ENCODE results near the gene SEPTIN10.

SEPTIN10 gene

DNA sequence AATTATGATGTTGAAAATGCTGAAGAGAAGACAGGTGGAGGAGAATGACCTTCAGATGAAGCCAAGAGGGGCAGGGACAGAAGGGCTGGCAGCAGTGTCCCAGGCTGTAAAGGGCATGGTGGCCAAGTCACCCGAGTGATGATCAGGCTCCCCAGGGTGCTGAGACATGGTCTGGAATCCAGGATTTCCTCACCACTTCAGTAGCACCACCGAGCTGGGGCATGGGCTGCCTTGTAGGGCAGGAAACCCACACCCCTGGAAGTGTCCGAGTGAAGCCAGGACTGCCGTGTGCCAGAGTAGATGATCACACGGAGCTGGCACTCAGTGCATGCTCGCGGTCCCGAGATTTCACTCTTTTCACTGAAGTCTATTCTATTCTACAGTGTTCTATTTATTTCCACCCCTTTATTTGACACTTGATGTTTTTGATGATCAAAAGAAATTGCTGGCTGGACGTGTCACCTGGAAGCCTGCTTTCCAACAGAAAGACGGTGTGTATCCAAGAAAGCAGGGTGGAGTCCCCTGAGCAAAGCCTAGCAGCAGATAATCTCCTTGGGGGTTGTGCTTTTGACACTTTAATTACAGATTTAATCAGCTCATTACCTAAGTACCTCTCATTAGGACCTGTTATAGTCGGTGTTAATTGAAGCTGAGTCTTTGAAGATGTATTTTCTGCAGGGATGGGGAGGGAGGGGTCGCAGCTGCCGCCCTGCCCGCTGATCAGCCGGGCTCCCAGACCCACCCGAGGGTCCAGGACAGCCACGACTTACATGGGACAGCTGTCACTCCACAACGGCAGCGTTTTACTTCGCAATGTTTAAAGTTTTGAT lies 92.3 kb downstream of the SEPTIN10 start:
- no peak for DNase-seq

DNA sequence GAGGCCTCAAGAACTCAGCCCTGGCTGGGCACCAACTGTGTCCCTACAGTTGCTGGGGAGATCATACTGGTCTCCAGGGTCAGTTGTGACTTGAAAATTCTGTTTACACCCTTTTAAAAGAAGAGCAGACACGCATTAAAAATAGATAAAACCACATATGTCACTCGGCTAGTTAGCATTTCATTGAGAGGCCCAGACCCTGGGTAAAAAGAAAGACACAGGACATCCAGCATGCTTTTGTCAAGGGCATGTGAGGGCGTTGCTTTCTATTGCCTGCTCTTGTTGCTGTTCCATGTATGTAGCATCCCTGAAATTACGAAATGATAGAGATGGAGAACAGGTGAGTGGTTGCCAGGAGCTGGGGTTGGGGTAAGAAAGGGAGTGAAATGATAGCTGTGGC lies 94.3 kb downstream of the SEPTIN10 start:
- DNase-seq = no peak

DNA sequence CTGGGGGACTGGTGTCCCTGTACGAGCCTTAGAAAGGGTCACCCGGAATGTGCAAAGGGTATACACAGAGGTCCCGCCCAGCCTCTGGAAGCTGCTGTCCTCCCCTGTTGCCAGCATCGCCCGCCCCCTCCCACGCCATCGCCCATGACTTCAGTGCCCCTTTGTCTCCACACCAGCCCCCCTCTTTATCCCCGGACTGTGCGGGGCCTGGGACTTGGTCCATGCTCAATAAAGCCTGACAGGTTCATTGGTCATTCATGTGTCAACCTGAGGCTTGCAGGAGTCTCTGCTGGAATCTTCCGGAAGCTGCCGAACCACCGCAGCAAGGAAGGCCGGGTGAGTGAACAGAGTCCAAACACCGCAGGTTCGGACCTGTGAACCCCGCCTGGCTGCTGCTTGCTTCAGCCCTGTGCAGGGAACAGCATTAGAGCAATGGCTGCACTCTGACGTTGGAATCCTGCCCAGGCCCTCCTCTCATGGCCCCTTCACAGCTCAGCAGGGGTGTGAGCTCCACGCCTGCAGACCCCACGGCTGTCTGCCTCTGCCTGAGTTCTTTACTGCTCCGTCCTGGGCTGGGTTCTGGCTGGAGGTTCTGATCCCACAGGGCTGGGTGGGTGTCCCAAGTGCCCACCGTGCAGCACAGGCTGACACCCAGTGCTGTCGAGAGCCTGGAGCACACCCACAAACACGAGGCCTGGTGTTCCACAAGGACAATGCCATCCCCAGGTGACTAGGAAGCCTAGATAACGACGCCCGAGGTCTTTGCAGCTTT lies 96.5 kb downstream of the SEPTIN10 start:
- DNase-seq = no peak

DNA sequence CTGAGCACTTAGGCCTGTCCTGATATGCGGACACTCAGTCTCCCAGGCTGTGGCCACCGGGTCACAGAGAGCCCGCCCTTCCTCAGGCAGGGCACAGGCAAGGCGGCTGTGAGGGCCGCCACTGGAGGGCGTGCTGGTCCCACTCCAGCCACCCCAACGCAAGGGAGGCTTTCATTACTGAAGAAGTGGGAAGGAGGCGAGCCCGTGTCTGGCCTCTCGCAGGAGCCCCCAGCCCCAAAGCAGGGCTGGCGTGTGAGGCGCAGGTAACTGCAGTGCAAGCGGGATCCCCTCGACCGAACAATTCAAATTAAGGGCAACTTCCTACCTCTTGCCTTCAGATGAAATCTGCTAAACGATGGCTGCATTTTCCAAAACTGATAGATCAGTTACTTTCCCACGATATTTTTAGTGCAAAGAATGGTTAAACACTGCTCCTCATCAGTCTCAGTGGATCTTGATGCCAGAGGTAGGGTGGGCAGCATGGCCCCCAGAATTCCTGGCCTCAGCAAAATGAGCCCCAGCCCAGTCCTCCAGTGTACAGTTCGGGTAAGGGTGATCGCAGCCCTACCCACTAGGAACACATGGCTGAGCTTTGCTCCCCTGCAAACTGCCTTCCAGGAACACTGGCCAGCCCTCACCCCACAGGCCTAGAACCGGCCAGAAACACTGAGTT lies 97.2 kb downstream of the SEPTIN10 start:
- peak; percentile 47 for DNase-seq

DNA sequence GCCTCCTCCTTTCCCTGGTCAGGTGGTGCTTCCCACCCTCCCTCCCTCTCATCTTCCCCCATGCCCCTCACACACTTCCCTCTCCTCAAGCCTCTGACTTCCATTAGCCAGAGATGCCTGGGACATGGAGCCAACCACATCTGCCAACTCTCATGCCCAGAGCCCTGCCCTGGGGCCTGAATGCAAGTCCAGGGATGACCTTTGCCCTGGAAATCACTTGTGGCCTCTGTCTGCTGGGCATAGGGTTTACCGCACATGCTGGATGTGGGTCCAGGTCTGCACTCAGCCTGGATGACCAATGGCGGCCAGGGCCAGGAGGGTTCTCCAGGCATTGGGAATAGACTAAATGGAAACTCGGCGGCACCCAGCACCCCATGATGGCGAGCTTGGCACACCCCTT lies 98.9 kb downstream of the SEPTIN10 start:
- DNase-seq = no peak

DNA sequence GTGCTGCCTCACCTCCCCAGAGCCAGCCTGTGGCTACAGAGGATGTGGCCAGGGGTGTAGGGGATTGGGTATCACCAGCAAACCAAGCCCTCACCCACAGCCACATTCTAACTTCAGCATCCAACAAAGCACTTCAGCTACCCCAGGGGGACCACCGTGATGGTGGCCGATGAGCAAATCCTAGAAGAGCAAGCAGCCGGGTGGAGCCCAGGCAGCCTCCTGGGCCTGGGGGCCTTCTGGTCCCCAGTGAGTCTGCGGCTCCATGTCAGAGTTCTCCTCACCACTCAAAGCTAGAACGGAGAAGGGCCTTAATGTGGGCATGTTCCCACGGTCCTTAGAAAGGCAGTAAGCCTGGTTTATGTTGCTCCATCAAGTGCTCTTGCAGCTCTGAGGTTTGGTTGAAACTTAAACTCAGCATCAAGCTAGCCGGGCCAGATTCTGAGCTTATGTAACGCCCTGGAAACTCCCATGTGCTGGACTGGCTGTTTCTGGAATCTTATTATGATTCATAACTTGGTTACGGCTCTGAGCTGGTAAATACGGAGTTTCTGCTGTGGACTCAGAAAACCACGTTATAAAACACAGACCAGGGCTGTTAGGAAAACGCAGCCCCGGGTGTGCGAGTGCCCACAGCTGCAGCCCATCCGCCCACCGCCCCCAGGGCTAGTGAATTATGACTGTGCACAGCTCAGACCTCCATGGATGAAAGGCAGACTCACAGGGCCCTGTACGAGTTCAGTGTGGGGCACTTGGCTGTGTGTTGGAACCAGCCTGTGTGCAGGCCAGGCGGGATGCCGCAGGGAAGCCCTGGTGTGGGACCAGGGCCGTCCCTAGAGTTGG lies 99.8 kb downstream of the SEPTIN10 start:
- DNase-seq = peak; percentile 54

DNA sequence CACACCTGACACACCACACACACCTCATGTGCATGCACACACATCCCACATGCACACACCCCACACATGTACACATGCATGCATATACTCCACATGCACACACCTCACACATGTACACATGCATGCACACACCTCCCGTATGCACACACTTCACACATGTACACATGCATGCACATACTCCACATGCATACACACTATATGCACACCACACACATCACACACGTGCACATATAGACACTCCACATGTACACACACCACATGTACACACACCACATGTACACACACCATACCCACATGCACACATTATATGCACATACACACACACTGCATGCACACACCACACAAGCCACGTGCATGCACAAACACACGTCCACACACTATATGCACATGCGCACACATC lies 100.5 kb downstream of the SEPTIN10 start:
- no peak for DNase-seq

DNA sequence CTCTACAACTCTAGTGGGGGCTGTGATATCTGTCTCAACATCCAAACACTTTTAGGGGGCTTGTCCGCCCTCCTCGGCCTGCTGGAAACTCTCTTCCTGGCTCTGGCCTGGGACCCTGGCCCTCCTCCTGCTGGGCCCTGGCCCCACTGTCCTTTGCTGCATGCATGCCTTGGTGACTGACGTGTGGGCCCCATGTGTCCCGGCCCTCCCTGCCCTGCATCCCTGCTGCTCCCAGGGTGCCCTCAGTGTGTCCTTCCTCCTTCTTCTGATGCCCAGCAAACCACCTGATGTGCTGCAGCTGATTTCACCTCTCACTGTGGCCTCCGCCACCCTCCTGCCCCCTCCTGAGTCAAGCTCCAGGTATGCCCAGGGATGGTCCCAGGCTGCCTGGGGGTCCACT lies 101.7 kb downstream of the SEPTIN10 start:
- DNase-seq = no peak

DNA sequence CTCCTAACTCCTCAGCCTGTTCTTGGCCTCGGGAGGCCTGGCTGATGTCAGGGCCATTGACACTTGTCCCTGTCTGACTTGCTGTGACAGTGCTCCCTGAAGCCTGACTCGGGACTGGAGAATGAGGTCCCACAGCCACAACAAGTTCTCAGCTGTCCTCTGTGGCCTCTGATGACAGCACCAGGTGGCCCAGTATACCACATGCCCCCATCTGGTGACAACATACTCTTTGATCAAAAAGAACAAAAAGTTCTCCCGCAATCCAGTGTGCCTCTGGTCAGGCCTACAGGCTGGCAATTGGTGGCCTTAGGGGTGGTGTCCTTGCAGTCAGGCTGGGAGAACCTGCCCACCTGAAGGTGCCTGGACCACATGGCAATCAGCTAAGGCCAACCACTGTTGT lies 102.6 kb downstream of the SEPTIN10 start:
- DNase-seq = no peak

DNA sequence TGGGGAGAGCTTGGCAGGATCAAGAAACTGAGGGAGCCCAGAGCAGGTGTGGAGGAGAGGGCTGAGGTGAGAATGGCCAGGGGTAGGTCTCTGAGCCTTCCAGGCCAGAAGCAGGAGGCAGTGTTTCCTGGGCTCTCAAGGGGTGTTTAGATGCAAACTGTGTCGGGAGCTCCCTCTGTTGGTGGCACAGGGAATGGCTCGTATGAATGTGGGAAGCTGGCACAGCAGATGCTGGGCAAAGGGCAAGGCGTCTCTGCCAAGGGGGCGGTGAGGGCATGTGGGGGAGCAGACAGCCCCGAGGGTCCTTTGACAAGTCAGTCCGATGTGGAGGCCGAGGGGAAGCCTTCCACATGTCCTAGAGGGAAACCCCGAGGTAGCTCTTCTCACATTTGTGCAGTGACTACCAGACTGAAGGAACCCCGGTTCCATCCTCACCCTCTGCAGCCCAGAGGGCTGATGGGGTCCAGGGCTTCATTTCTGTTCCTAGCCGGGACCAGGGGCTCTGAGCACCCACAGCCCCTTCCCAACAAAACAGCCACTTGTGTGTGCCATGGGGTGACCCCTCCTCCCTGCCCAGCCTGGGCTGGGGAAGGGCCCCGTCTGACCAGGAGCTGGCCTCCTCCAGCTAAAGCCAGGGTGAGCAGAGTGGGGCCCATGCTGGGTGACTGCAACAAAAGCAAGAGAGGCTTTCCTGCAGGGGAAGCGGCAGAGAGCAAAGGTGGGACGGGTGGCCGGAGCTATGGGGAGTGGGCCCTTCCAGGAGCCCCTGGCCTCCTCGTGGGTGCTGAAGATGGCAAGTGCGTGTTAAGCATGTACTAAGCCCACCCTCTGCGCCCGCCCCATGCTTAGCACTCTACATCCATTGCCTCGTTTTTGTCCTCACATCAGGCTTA lies 103.4 kb downstream of the SEPTIN10 start:
- DNase-seq = peak; percentile 86

DNA sequence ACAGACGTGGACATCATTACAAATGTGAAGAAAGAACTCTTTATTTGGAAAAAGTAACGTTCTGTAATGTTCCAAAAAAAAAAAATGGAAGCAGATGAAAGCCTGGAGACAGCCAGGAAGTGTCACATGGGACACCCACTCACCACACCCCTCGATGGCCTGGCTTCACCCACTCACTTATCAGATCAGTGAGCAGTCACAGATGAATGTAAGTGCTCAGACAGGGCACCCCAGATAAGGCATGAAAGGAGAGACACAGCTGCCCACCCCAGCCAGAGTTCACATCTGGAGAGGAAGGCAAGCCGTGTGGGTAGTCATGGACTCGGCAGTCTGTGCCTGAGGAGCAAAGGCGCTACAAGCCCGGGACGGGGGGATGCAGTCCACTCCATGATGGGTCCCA lies 105.2 kb downstream of the SEPTIN10 start:
- DNase-seq = no peak

DNA sequence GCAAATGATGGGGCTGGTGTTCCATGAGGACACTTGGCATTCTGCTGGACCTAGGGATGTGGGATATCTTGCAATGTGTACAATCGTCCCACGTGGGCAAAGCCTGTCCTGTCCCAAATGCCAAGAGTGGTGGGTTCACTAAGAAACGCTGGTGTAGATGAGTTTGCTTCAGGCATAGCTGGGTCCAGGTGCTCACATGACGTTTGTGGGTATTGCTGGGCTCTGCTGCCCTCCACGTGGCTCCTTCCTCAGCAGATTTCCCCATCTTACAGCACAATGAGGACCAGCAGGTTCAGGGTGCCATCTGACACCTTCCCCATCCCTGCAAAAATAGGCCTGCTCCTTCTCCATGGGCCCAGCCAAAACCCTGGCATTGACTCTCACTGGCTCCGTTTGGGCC lies 105.9 kb downstream of the SEPTIN10 start:
- no peak for DNase-seq

DNA sequence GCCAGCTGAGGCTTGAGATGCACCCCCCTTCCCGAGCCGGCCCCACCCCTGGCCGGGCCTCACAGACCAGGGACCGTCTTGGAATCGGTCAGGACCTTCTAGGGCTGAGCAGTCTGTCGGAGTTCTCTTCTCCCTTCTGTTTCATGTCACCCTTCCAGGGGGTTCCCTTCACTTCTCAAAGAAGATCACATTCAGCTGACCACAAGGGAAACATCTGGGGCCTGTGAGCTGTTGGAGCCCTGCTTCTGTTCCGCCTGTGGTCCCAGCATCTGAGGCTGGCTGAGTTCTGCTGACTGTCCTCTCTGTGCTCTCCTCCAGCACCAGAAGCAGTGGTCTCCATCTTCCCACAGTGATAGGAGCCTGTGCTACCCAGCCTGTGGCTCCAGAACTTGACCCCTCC lies 106.5 kb downstream of the SEPTIN10 start:
- no peak for DNase-seq

DNA sequence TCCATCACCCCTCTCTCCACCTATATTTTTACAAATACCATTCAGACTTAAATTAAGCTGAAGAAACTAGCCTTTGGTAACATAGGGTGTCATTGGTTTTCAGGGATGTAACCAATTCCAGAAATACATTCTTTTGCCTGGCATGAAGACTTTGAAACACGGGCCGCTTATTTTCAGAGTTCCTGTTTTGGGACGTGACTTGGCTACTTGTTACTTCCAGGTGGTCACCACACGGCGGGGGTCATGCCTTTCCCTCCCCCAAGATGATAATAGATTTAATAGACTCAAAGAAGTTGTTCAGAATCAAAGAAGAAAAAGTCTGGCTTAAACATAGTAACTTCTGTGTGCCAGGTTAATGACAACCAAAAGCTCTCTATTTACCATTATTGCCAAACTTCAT lies 110.6 kb downstream of the SEPTIN10 start:
- no peak for DNase-seq

DNA sequence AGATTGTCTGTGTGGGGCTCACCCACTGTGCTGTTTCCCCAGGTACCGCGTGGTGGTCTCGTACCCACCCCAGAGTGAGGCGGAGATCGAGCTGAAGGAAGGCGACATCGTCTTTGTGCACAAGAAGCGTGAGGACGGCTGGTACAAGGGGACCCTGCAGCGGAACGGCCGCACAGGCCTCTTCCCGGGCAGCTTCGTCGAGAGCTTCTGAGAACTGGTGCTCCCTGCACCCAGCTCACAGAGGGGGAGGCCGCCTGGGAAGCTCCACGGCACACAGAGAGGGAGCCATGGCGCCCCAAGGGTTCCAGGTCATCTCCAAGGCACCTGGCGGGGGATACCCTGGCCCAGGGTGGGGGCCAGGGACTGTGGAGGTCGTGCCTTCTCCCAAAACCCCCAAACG lies 112.3 kb downstream of the SEPTIN10 start:
- no peak for DNase-seq

DNA sequence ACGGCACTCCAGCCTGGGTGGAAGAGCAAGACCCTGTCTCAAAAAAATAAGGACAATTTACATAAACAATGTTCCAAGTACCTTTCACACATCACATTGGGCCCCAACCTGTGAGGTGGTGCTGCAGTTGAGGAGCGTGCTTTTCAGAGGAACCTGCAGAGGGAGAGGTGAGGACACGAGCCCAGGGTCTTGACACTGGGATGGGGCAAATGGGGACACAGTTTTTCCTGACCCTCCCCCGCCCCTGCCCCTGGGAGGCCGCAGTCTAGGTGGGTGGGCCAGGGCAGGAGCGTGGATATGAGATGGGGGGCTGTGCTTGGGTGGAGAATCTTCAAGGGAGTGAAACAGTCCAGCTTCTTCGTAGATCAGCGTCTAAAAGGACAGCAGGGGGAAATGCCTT lies 112.9 kb downstream of the SEPTIN10 start:
- no peak for DNase-seq

DNA sequence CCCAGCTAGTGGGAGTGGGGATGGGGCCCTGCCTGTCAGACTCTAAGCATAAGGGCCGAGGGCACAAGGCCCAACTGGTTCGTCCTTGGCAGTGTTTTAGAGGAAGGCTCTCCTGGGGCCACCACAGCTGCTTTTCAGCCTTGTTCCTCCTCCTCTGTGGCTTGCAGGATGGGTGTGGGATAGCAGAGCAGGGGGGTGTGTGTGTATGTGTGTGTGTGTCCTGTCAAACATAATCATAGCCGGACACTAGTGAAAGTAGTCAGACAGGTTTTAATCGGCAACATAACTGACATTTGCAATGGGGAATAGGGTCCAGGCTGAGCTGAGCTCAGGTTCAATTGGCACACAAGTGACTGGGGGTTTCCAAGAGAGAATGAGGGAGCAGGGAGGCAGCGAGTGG lies 114.2 kb downstream of the SEPTIN10 start:
- no peak for DNase-seq

DNA sequence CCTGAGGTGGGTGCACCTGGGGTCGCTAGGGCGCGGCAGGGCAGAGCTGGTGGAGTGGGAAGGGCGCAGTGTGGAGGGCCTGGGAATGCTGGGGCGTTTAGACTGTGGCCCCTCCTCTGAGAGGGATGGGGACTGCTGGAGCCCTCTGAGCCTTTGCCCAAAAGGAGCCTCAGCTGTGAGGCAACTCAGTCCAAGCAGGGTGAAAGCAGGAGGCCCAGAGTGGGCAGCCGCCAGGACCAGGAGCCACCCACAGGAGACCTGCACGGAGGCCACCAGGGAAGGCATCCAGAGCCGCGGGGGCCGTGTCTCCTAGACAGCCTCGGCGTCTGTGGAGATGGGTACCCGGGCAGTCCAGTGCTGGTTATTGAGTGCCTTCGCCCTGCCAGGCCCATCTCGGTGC lies 114.9 kb downstream of the SEPTIN10 start:
- DNase-seq = no peak

DNA sequence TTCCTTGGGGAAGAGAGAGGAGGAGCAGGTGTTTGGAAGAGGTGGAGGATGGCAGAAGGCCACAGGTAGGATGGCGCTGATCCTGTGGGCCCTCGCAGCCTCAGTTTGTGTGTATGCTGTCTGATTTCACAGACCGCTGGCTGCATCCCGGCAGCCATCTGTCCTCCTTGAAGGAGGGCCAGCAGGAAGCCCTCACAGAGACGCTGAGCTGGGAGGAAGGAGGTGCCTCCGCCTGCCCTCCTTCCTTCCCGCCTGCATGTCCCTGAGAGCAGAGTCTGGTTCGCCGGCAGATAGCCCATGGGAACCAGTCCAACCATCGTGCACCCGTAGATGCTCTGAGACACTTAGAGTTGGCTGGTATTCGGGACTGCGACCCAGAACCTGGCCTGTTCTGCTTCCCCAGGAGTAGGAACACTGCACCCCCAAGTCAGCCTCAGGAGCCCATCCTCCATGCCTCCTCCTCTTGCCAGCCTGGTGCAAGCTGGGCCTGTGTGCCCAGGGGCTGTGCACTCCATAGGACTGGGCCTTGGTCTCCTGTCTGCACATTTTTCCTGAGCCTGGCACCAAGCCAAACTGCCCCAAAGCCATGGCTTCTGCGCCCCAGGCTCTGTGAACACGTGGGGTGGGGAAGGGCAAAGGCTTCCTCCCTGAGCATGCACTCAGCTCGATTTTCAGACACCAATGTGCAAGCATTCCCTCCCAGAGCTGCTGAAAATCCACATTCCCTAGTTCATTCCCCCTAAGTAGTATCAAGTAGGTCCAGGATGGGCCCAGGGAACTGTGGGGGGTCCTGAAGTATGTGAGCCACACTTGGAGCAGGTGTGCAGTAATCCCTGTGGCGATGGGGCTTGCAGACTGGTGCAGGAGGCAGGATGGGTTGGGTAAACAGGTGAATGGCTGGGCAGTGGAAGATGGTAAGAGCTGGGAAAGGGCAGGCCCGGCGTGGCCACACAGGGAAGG lies 115.6 kb downstream of the SEPTIN10 start:
- DNase-seq = no peak

DNA sequence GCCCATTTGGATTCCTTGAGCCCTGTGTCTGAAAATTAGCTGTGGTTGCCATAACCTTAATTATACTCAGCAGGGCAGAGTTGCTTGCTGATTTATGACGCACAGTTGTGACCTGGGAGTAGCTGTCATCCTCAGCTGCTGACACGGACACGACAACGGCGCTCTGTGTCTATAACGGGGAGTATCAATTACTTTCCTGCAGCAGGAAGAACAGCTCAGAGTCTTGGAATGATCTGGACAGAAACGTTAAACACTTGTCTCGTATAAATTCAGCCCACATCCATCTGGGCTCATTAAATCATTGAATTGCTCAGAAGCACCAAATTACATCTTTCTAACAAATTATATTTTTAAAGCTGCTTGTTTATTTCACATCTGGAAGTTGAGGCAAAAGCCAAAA lies 116.3 kb downstream of the SEPTIN10 start:
- no peak for DNase-seq

DNA sequence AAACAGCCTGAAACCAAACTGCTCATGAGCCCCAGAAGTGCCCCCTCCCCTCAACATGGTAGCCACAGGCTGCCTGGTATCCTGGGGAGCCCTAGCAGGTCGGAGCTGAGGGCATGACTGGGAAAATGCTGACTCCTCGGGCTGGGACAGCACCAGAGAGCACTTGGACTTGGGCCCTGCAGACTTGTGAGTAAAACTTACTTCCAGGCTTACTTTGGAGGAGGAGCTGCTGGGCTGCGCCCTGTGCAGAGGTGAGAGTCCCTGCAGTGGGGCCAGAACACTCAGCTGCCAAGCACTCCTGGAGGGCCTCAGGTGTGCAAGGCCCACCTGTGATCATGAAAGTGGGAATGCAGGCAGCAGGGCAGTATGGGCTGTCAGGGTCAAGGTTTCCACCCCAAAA lies 119.4 kb downstream of the SEPTIN10 start:
- no peak for DNase-seq
